Keratinocyte (primary cell): ENCODE data around the gene PNKD.

Source experiments
- CTCF ChIP-seq, 3 experiments: IDR thresholded peaks in 1 of 3; conservative IDR thresholded peaks in 1 of 3; optimal IDR thresholded peaks in 1 of 3; 2 replicates in 2 of 3; 3 replicates in 1 of 3; pipeline versions ENCODE3 to v1.5.1; 2011; ENCODE audit warnings: low read length in 3 of 3, mild to moderate bottlenecking in 3 of 3, moderate library complexity in 2 of 3, control low read depth in 1 of 3, inconsistent platforms in 1 of 3; ENCODE audit not compliant: insufficient read depth in 2 of 3; ENCODE audit errors: extremely low read depth in 1 of 3
- EZH2 ChIP-seq: IDR thresholded peaks from one replicate; pipeline ENCODE4 v1.6.1; 2012; ENCODE audit warnings: inconsistent platforms, mild to moderate bottlenecking, low read length, moderate library complexity

- TF ChIP-seq CTCF (optimal IDR thresholded peaks at IDR 0.05 in 1 of 3, IDR thresholded peaks at IDR 0.05 in 1 of 3, conservative IDR thresholded peaks at IDR 0.05 in 1 of 3; ENCODE audit: extremely low read depth in 1 of 3, insufficient read depth in 2 of 3, low read length in 3 of 3) (no peak), EZH2 (no peak)
Observed at GRCh38 chr2:218294430-218295022, 24.2 kb downstream of the PNKD start.
